Stimulated activated naive CD4-positive, alpha-beta T cell (primary cell): ENCODE results near the gene IRF7.

Experiments
- DNase-seq, 6 experiments: peaks; one replicate each; lab custom pipeline; 2025; lab: John Stamatoyannopoulos, UW

The IRF7 gene

DNA sequence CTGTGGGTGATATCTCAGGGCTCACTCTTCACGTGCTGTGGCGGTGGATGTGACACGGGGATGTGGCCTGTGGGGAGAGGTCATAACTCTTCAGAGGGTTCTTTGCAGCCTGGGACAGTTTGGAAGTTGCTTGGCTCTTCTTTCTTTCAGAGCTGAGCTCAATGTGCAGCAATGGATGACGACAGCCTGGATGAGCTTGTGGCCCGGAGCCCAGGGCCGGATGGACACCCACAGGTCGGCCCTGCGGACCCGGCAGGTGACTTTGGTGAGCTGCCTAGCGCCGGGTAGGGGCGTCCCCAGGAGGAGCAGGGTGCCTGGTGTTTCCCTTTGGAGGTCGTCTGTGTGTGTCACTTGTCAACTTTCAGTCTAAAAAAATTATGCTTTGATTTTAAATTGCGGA is 34.4 kb downstream of the IRF7 start:
- DNase-seq, result no peak

DNA sequence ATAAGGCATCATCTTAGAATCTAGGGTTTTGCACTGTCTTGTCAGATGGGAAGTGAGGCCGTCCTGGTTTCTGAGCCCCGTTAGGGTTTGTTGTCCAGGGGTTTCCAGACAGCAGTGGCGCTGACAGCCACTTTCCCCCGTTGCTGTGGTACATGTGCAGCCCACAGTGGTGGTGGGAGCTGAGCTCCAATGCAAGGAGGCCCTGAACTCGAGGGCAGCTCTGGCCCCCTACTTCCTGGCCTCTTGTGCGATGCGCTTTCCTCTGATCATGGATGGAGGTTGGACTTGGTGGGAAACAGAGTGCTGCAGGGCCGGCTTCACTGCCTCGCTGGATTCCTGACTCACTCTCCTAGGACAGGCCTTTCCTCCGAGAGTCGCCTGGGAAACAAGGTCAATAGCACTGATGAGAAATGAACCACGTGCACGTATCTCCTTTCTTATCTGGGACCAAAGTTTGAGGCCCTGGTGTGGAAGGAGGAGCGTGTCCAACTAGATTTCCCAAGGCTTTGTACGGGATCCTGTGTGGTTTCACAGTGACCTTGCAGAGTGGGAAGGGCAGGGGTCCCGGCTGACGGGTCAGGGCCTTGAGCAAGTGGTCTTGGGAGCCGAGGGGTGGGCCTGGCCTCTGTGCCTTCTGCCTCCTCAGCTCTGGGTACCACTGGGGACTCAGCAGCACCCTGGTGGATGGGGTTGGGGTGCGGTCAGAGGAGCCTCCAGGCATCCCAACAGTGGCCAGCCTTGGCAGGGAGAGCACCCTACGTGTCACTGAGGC is 35.7 kb downstream of the IRF7 start:
- DNase-seq, result no peak

DNA sequence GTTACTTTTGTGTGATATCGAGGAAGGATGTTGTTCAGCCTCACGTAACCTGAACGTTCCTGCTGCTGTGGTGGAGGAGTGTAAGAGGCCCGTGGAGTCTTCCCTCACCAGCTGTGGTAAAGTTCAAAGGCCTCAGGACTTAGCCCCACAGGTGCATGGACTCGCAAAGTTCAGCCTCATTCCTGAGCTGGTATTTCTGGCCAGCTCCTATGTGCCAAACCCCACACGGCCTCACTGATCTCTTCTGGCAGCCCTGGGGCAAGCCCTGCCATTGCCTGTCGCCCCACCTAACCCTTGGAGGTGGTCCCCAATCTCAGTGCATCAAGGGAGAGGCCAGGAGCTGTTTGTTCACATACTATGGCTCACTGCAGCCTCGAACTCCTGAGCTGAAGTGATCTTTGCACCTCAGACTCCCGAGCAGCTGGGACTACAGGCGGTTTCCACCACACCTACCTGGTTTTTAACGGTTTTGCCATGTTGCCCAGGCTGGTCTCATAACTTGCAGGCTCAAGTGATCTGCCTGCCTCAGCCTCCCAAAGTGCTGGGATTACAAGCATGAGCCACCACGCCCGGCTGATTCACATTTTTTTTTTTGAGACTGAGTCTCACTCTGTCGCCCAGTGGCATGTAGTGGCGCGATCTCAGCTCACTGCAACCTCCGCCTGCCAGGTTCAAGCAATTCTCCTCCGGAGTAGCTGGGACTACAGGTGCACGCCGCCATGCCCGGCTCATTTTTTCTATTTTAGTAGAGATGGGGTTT is 37.3 kb downstream of the IRF7 start:
- DNase-seq, result no peak

DNA sequence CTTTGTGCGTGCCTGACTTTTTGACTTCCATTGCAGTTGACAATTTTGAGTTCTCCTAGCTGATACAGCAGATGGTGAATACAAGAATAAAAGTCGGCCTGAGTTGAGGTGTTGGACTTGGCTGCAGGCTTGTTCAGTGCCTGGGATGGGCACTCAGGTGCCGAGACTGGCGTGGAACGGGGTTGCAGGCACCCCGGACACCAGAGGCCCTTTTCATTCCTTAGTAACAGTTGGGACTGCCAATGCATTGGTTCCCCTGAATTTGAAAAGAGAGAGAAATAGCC is 38.2 kb downstream of the IRF7 start:
- DNase-seq, result no peak

DNA sequence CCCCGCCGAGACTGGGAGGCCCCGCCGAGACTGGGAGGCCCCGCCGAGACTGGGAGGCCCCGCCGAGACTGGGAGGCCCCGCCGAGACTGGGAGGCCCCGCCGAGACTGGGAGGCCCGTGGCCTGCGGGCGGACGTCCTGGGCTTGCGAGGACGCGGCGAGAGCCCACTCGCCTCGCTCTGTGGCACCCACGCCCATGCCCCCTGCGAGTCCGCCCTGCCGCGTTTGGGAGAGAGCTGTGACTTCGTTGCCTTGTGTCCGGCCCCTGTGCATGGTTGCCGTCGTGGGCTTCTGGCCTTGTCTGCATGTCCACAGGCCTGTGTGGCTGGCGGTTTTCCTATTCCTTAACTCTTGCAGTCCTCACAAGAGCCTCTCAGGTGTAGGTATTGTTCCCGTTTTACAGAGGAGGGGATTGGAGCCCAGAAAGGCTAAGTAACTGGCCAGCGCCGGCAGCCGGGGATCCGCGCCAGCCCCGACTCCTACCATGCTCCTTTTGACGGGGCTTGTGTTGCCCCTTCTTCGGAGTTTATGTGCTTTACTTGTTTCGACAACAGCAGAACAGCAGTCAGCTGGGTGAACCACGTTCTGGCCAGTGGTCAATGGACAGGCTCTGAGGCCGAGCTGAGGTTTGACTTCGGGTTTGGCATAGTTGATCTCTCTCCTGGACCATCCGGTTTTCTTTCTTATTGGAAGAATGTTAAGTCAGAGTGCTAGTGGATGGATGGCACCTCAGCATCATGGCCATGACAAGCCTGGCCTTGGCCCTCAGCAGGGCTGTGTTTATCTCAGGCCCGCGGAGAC is 38.7 kb downstream of the IRF7 start:
- no peak for DNase-seq

DNA sequence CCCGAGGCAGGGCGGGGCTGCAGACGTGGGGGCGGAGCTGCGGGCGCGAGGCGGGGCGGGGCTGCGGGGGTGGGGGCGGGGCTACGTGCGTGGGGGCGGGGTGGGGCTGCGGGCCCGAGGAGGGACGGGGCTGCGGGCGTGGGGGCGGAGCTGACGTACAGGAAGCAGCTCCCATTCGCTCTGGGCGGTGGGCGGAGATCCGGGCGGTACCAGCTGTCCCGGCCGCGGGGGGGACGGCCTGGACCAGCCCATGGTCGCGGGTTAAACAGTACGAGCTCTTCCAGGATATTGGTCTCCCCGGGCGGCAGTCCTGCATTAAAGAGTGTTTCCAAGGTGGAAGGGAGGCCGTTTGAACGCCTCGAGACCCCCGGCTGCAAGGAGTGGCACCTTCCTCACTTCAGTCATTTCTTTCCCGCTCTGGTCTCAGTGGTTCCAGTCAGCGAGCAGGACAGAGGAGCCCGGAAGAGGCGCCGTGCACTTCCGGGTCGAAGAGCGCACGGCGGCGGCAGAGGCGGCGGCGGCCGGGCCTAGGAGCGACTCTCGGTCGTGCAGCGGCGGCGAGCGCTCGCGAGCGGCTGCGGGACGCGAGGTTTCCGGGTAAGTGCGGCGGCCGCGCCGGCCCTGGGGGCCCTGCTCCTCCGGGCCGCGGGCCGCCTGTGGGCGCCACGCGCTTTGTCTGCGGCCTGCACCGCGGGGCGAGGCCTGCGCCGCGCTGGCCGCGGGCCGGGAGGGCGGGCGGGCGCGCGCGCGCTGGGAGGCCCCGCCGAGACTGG is 39.6 kb downstream of the IRF7 start, which contains the start of gene PHRF1:
Gene PHRF1, plus strand, starts transcription at position 475 of the 773 bp plus-strand sequence. CDS start 5,043 bp downstream, outside the sequence.
- DNase-seq, result peak; percentile 92 to 97 (median 94)

DNA sequence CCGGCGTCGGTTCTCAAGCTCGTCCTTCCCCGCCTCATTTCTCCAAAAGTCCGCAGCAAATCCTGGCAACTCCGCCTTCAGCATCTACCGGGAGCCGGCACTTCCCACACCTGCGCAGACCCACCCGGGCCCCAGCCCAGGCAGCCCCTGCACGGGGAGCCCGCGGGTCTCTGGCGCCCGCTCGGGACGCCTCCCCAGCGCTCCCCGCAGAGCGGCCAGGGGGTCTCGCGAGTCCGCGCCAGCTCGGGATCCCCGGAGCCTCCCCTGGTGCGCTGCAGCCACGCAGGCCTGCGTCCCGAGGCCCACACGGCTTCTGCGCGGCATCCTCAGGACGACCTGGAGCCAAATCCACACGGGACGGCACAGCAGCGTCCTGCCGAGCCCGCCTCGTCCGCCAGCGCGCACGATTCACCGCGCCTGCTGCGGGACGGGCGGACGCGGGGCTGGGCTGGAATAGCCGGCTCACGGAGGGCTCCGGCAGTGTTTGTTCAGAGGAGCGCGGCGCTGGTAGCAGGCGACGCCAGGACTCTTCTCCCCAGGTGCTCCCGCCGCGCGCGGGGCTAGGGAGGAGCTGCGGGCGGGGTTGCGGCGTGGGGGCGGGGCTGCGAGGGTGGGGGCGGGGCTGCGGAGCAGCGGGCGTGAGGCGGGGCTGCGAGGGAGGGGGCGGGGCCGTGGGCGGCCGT is 40.3 kb downstream of the IRF7 start:
- DNase-seq, result peak in 3 of 6 experiments; percentile 69 to 90 (median 89)

DNA sequence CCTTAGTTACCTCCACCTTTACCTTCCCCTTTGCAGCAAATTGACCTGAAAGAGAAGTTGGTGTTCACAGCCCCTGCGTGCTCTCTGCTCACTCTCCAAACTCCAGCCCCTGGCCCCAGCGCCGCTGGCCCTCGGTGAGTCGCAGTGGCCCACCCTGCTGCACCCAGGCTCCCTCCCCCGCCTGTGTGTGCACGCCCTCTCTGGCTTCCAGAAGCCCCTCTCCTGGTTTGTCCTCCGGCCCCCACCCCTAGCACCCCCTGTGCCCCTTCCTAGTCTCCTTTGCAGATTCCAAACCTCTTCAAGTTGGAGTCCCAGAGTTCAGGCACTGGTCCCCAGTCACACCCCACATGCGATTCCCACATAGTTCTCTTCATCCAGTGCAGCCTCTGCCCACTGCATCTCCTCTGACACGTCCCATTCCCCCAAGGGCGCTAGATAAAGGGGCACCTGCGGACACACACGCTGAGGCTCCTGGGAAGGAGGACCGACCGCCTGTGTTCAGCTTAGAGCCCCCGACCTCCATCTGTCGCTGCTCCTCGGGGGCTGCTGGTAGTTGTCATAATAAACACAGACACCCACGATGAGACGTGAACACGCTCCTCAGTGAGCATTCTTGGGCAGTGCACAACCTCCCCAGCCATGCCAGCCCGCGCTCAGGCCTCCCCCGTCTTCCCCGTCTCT is 41.0 kb downstream of the IRF7 start:
- DNase-seq, result no peak

DNA sequence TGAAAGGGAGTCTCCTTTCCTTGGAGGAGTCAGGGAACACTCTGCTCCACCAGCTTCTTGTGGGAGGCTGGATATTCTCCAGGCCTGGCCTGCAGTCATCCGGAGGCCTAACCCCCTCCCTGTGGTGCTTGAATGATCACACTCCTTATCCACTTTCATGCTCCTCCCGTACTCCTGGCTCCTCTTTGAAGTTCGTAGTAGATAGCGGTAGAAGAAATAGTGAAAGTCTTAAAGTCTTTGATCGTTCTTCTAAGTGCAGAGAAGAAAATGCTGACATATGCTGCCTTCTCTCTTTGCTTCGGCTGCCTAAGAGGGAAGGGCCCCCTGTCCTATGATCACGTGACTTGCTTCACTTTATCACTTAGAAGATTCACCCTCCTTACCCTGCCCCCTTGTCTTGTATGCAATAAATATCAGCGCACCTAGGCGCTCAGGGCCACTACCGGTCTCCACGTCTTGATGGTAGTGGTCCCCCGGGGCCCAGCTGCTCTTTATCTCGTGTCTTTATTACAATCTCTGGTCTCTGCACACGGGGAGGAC is 41.6 kb downstream of the IRF7 start:
- DNase-seq, result peak in 2 of 6 experiments; percentile 17 to 34

DNA sequence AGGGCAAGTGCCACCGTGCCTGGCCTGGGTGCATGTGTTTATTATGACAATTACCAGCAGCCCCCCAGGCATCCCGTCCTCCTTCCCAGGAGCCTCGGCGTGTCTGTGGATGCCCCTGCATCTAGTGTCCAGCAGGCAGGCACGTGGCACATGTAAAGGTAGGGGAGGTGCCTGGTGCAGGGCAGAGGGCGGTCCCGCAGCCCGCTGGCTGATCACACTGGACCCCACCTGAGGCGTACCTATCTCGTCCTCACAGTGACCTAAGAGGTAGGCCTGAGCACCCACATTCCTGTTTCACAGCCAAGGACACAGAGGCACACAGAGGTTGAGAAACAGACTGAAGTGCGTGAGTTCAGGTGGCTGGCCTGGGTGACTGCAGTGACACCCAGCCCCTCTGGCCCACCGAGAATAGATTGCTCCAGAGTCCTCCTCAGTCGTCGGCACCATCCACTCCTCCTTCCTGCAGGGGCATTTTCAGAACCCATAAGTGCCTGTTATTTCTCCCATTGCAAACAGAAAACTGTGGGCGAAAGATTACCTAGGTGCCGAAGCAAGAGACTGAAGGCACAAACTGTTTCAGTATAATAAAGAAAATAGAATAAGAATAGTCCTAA is 42.5 kb downstream of the IRF7 start:
- no peak for DNase-seq

DNA sequence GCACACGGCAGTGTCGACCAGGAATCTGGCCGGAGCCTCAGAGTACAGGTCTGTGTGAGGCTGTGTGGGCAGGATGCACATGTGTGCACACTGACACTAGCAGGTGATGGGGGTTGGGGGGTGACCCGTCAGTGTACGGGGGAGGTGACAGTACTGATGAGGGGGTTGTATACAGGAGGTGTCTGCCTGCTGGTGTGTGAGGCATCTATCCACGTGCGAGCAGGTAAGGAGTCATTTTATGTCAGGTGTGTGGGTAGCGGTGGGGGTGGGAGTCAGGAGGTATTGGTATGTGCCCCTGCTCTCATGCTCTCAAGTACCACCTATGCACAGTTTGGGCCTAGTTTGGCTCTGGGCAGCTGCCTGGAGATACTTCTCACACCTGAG is 44.0 kb downstream of the IRF7 start:
- DNase-seq, result no peak

DNA sequence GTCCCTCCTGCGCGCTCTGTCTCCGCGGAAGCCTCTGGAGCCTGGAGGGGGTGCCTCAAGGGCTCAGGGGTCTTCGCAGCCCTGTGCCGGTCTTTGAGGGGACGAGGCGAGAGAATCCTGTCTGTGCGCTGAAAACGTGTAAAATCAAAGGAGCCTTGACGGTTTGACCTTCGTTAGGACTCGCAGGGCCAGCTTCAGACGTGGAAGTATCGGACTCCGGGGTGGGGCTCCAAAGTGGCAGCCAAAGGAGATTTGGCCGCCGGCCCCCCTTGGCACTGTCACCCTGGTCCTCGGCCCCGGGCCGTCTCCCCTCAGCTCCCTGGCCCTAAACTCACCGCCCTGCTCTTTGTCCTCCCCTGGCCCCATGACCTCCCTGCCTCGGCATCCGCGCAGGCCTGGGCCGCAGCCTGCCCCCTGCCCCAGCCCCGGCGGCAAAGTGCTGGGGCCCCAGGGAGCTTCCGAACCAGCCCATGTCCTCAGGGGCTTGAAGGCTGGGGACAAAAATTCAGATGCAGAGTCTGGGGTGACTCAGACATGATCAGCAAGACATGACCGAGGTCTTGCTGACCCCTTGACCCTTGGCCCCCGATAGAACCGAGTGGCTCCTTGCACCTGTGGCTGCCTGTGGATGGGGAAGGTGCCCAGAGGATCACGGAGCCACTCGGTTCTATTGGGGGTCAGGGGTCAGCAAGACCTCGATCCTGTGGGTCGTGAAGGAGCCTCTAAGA is 46.4 kb downstream of the IRF7 start:
- DNase-seq, result no peak

DNA sequence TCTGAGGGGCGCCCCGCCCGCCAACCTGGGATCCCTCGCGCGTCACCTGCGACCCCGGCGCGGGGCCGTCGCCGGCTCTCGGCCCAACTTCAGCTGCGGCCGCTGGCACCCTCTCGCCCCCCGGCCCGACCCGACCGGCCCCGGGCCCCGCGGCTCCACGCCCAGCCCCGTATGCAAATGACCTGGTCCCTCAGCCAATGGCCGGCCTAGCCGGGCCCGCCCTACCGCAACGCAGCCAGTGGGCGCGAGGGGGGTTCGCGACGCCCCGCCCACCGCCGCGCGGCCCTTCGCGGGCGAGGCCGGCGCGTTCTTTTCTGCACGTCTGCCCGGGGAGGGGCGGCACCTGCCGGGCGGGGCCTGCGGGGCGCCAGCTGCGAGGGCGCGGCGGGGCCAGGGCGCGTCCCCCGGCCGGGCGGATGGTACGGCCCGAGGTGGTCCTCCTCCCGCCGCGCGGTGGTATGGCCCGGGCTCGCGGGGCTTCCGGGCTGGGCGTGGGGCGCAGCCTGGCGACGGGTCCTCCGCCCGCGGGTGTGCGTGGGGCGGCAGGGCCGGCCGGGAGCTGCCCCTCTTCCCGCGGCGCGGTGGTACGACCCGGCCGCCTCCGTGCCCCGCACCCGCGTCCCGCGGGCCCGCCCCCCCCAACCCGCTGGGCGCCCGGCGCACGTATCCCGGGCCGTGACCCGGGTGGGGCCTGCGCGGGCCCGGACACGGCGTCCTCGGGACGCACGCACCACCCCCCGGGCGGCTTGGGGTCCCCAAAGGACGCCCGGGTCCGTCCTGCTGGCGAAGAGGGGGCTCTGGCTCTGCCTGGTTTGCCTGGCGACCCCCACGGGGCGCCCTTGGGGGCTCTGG is 47.2 kb downstream of the IRF7 start:
- DNase-seq, result peak; percentile 86 to 94 (median 92)

DNA sequence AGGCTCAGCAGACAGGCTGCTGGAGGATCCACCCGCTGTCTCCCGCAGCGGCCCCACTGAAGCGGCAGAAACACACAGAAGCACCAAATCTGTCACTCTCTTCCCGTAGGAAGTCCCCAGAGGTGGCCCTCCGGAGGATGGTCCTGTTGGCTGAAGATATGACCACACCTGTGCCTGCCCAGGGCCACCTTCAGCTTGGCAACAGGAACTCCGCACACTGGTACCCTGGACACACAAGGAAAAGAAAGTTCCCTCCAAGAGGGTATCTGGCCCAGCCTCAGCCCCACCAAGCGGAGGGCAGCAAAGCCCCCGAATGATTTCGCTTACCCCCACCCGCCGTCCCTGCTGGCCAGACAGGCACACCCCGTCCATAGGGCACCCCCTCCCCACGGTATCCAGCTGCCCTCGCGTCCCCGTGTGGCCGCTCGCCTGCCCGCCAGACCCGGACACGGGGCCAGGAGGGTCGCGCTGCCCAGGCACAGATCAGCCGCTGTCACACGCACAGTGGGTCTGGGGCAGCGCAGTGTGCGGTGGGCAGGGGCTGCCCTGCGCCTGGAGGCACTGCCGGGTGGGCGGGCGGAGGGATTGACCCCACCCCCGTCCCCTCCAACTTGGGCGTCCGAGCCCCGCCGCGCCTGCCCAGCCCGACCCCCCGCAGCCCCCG is 48.0 kb downstream of the IRF7 start:
- peak in 4 of 6 experiments; percentile 22 to 38 (median 36) for DNase-seq

DNA sequence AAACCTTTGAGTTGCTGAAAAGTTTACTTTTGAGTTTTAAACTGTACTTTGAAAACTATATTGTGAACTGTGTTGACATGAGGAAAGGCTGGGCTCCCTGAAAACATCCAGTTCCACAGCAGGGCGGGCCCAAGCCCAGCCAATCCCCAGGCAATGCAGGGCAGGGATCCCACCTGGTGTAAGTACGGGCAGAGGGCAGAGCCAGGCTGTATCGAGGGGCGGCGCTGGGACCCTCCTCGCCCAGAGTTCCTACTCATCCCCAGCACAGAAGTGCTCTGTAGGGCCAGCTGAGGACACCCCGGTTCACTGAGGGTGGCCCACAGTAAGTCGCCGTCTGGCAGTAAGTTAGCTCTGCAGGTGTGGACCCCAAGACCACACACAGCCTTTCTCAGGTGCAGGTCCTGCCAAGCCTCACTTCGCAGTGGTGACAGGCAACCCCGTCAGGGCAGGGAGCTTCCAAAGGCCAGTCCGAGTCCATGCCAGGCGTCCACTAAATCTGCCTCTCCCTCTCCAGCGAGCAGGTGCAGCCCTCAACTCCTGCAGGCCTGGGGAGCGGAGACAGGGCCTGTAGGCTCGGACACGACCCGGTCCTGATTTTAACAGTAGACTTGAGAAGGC is 48.6 kb downstream of the IRF7 start:
- no peak for DNase-seq

DNA sequence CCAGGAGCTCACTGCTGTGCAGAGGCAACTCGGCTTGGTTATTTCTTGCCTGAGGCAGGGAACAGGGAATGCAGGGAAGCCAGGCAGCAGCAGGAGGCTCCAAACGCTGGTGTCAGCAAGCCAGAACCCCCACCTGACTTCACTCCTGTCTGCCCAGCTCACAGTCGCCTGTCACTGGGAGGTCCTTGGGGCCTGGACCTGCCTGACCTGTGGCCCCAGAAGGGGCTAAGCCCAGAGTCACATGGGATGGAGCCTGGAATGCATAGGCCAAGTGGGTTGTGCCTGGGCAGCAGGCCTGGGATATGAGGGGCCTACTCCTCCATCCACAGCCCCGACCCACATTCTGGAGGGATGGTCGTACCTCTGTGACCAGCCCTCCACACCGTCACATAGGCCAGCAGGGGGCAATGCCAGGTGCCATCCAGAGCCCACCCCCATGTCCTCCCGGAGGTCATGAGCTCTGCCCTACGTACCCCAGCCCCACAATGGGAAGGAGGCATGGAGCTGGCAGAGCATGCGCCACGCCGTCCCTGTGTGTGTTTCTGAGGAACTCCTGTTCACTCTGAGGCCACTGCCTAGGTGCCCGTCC is 49.7 kb downstream of the IRF7 start:
- DNase-seq, result no peak
